Medulla oblongata (tissue), 1 donor: Measurements from ENCODE around the gene TECPR1.

Source experiments
- DNase-seq: peaks from one replicate; pipeline ENCODE4 v3.0.0-alpha.2; 2015; ENCODE audit errors: extremely low spot score

Gene TECPR1

GRCh38 chr7:98284335-98285036 lies 32.5 kb upstream of the TECPR1 start:
- DNase-seq = peak; percentile 77

GRCh38 chr7:98283887-98284222 lies 31.8 kb upstream of the TECPR1 start:
- DNase-seq = no peak

- DNase-seq = peak; percentile 80
Observed at GRCh38 chr7:98283127-98283886, 31.3 kb upstream of the TECPR1 start.

GRCh38 chr7:98282703-98283102 lies 30.7 kb upstream of the TECPR1 start:
- peak; percentile 29 for DNase-seq

- DNase-seq = peak; percentile 51
Observed at GRCh38 chr7:98281757-98282606, 29.9 kb upstream of the TECPR1 start.

GRCh38 chr7:98280791-98281756 lies 29.0 kb upstream of the TECPR1 start, which contains the start of gene BRI3:
Gene BRI3 (plus strand): TSS chr7:98281686. CDS start chr7:98281796, 110 bp downstream.
- DNase-seq = peak; percentile 90

GRCh38 chr7:98280296-98280695 lies 28.3 kb upstream of the TECPR1 start:
- no peak for DNase-seq

- DNase-seq = no peak
Observed at GRCh38 chr7:98278936-98279335, 26.9 kb upstream of the TECPR1 start.

- DNase-seq = no peak
Observed at GRCh38 chr7:98278408-98278807, 26.4 kb upstream of the TECPR1 start.

- DNase-seq = no peak
Observed at GRCh38 chr7:98276241-98276761, 24.3 kb upstream of the TECPR1 start.

- DNase-seq = no peak
Observed at GRCh38 chr7:98267303-98267702, 15.3 kb upstream of the TECPR1 start.

GRCh38 chr7:98266840-98267239 lies 14.8 kb upstream of the TECPR1 start:
- no peak for DNase-seq

GRCh38 chr7:98265841-98266271 lies 13.8 kb upstream of the TECPR1 start:
- no peak for DNase-seq

- DNase-seq = no peak
Observed at GRCh38 chr7:98257701-98258100, 5.7 kb upstream of the TECPR1 start.

- DNase-seq = no peak
Observed at GRCh38 chr7:98256431-98256830, 4.4 kb upstream of the TECPR1 start.

GRCh38 chr7:98254951-98255610 lies 3.0 kb upstream of the TECPR1 start:
- no peak for DNase-seq

GRCh38 chr7:98254516-98254915 lies 2.5 kb upstream of the TECPR1 start:
- no peak for DNase-seq

- DNase-seq = no peak
Observed at GRCh38 chr7:98252425-98253054, 508 bp upstream of the TECPR1 start.

GRCh38 chr7:98251231-98251600 lies 816 bp downstream of the TECPR1 start:
- no peak for DNase-seq

GRCh38 chr7:98250789-98251188 lies 1.2 kb downstream of the TECPR1 start:
- no peak for DNase-seq
